RPMI7951 (cell line): ENCODE data around the gene BRCA1. TPM values are rescaled to one million over a fixed set of nuclear protein-coding genes. Genes with fewer than 3 reads are reported as not detected.
A peak's percentile ranks its signal among the peaks of the same experiment; 100 is the strongest.
"Not testable (repeated sequence)": the region's sequence is repeated elsewhere in the genome, so short reads cannot be mapped to it uniquely, and the experiment has no call there.

Experiments
- DNase-seq: peaks from one replicate; pipeline ENCODE4 v3.0.0-alpha.2; 2012; ENCODE audit warnings: low read depth
- total RNA-seq: library from RNA; depleted of rRNA; stranded (reverse); fragments of >200 nt; shearing (Covaris generic); gene quantifications from 2 replicates; pipeline ENCODE4 v1.2.3, GENCODE V29; 2014; rRNA removed

Gene BRCA1
- total RNA-seq: 34.2 and 34.6 TPM in 2 replicates

GRCh38 chr17:43125133-43125966 is at the start of gene BRCA1:
TSS of gene BRCA1 (minus strand) at chr17:43125364. CDS start at chr17:43124096, 1,268 bp downstream.
- peak; percentile 98 for DNase-seq

- DNase-seq: peak; percentile 83
Measured at GRCh38 chr17:43171586-43172487, 46.7 kb upstream of the BRCA1 start.

GRCh38 chr17:43170766-43171585 is 45.8 kb upstream of the BRCA1 start, which contains the start of gene NBR1:
TSS of gene NBR1 (plus strand) at chr17:43171214. CDS start at chr17:43175800, 4,586 bp downstream.
- DNase-seq: peak; percentile 95

- peak; percentile 91 for DNase-seq
Measured at GRCh38 chr17:43170140-43170765, 45.1 kb upstream of the BRCA1 start.

- peak; percentile 31 for DNase-seq
Measured at GRCh38 chr17:43169561-43170139, 44.5 kb upstream of the BRCA1 start.

- DNase-seq: not testable (repeated sequence)
Measured at GRCh38 chr17:43165971-43166370, 40.8 kb upstream of the BRCA1 start.

GRCh38 chr17:43159957-43160356 is 34.8 kb upstream of the BRCA1 start:
- DNase-seq: not testable (repeated sequence)

- not testable (repeated sequence) for DNase-seq
Measured at GRCh38 chr17:43159232-43159631, 34.1 kb upstream of the BRCA1 start.

- no peak for DNase-seq
Measured at GRCh38 chr17:43155666-43156065, 30.5 kb upstream of the BRCA1 start.

GRCh38 chr17:43153197-43153835 is 28.2 kb upstream of the BRCA1 start:
- DNase-seq: not testable (repeated sequence)

GRCh38 chr17:43151880-43152456 is 26.8 kb upstream of the BRCA1 start:
- no peak for DNase-seq

- DNase-seq: no peak
Measured at GRCh38 chr17:43146649-43147048, 21.5 kb upstream of the BRCA1 start.

- no peak for DNase-seq
Measured at GRCh38 chr17:43143201-43143600, 18.0 kb upstream of the BRCA1 start.

GRCh38 chr17:43142153-43142552 is 17.0 kb upstream of the BRCA1 start:
- no peak for DNase-seq

GRCh38 chr17:43140396-43141332 is 15.5 kb upstream of the BRCA1 start:
- DNase-seq: no peak

- DNase-seq: not testable (repeated sequence)
Measured at GRCh38 chr17:43138531-43138930, 13.4 kb upstream of the BRCA1 start.

- not testable (repeated sequence) for DNase-seq
Measured at GRCh38 chr17:43136574-43136973, 11.4 kb upstream of the BRCA1 start.

GRCh38 chr17:43135454-43135819 is 10.3 kb upstream of the BRCA1 start:
- DNase-seq: no peak
